Panc1 (cell line): ENCODE data around the gene OPHN1. TPM values are rescaled to one million over a fixed set of nuclear protein-coding genes. Genes with fewer than 3 reads are reported as not detected.

Experiments
- ATAC-seq: fragments of 200-7000 bp; cut with Tn5 transposase; 2 replicates; pipeline ENCODE4 v1.9.1; 2020; ENCODE audit warnings: mild to moderate bottlenecking, moderate library complexity
- BruUV-seq: library from RNA; stranded (reverse); fragments of 400-500 nt; replicated peaks from 2 replicates; lab custom pipeline; 2021; lab: Mats Ljungman, UMichigan
- CTCF ChIA-PET: fragments of 300-600 bp; sonication (Branson Sonifier 250); formaldehyde crosslinking; loops from one replicate; lab custom pipeline; 2022; ENCODE audit warnings: antibody characterized with exemption; lab: Charles Lee
- POLR2A ChIA-PET: fragments of 300-600 bp; sonication (Branson Sonifier 250); formaldehyde crosslinking; loops from one replicate; lab custom pipeline; 2022; ENCODE audit warnings: antibody characterized with exemption; lab: Charles Lee
- DNase-seq: peaks from one replicate; pipeline ENCODE4 v3.0.0-alpha.2; 2010; ENCODE audit warnings: low read depth, low spot score
- H3K27ac ChIP-seq: 2 replicates; pipeline ENCODE4 v1.5.1; 2011; ENCODE audit warnings: mild to moderate bottlenecking, low read length, inconsistent platforms
- H3K27me3 ChIP-seq: fragments of 200-500 bp; sonication (Bioruptor generic); 2 replicates; pipeline ENCODE4 v1.6.0; 2014; ENCODE audit warnings: low read length, inconsistent platforms; ENCODE audit not compliant: control insufficient read depth, insufficient read depth
- H3K36me3 ChIP-seq: fragments of 200-500 bp; sonication (Bioruptor generic); 2 replicates; pipeline ENCODE4 v1.5.1; 2014; ENCODE audit warnings: inconsistent platforms, mild to moderate bottlenecking, low read length, moderate library complexity; ENCODE audit not compliant: control insufficient read depth, insufficient read depth
- H3K4me1 ChIP-seq: 2 replicates; pipeline ENCODE4 v1.5.1; 2011; ENCODE audit warnings: inconsistent platforms, mild to moderate bottlenecking, low read length, moderate library complexity; ENCODE audit not compliant: control insufficient read depth, insufficient read depth
- H3K4me3 ChIP-seq, 2 experiments: 2 replicates each; pipeline ENCODE4 v1.5.1; 2011 to 2012; ENCODE audit warnings: low read depth in 2 of 2, low read length in 2 of 2, mild to moderate bottlenecking in 2 of 2, inconsistent platforms in 1 of 2, moderate library complexity in 1 of 2
- H3K9me3 ChIP-seq: fragments of 200-500 bp; sonication (Bioruptor generic); 2 replicates; pipeline ENCODE4 v1.5.1; 2014; ENCODE audit warnings: low read depth, mild to moderate bottlenecking, inconsistent platforms, low read length, moderate library complexity; ENCODE audit not compliant: control insufficient read depth, insufficient read depth
- POLR2AphosphoS5 ChIP-seq: IDR thresholded peaks from 2 replicates; pipeline ENCODE4 v1.6.1; 2012; ENCODE audit warnings: mild to moderate bottlenecking, low read depth, low read length, moderate library complexity
- SIN3A ChIP-seq: IDR thresholded peaks from 2 replicates; pipeline ENCODE4 v1.6.1; 2012; ENCODE audit warnings: low read depth, mild to moderate bottlenecking, low read length, moderate library complexity, borderline replicate concordance; ENCODE audit not compliant: insufficient read depth
- TCF7L2 ChIP-seq: IDR thresholded peaks from 2 replicates; pipeline ENCODE4 v1.6.1; 2011; ENCODE audit warnings: mild to moderate bottlenecking, low read depth, low read length, inconsistent platforms
- in situ Hi-C: cut with HindIII; loops from 2 replicates; pipeline ENCODE4 v1.10.0; 2016; ENCODE audit warnings: low sequenced_read_pairs, low pct_unique_long_range_greater_than_20kb
- intact Hi-C: fragments of 100-400 bp; cut with micrococcal nuclease; formaldehyde crosslinking; loops from one replicate; pipeline ENCODE4 v1.10.0; 2022; ENCODE audit not compliant: unreplicated experiment
- total RNA-seq: library from RNA; stranded (reverse); gene quantifications from one replicate; pipeline ENCODE4 v1.2.1, GENCODE V29; 2021; ENCODE audit not compliant: unreplicated experiment
- TF ChIP-seq, protein P1 (sequence below), 2 experiments: IDR thresholded peaks; 2 replicates each; pipeline ENCODE4 v1.6.1; 2011 to 2012; ENCODE audit warnings: low read depth in 2 of 2, control low read depth in 1 of 2, low read length in 1 of 2, mild to moderate bottlenecking in 1 of 2, moderate library complexity in 1 of 2; ENCODE audit not compliant: insufficient read depth in 1 of 2
- TF ChIP-seq, protein P2 (sequence below): fragments of 450-650 bp; IDR thresholded peaks from 2 replicates; pipeline ENCODE4 v1.5.1; 2017; ENCODE audit warnings: mild to moderate bottlenecking

The OPHN1 gene
- total RNA-seq, 1 experiment from 2014 or later = 8.8 TPM

DNA sequence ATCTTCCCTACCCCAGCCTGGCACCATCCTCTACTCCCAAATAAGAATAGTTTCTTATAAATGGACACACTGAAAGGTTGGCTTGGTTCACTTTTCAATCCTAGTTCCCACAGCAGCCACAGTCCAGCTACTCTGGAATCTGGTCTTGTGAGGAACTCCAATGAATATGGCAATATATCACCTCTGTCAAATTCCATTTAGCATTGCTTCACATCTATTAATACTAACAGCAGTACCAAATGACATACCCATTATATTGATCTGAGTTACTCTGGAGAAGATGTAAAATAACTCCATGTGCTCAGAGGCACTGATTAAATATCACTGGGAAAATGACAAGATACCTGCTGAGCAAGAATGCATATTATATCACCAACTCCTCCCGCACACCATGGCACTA, 8.6 kb downstream of the OPHN1 start:
- TF ChIP-seq POLR2AphosphoS5 (no peak), TCF7L2 (no peak), SIN3A (no peak)
- TF ChIP-seq, protein P1, sequence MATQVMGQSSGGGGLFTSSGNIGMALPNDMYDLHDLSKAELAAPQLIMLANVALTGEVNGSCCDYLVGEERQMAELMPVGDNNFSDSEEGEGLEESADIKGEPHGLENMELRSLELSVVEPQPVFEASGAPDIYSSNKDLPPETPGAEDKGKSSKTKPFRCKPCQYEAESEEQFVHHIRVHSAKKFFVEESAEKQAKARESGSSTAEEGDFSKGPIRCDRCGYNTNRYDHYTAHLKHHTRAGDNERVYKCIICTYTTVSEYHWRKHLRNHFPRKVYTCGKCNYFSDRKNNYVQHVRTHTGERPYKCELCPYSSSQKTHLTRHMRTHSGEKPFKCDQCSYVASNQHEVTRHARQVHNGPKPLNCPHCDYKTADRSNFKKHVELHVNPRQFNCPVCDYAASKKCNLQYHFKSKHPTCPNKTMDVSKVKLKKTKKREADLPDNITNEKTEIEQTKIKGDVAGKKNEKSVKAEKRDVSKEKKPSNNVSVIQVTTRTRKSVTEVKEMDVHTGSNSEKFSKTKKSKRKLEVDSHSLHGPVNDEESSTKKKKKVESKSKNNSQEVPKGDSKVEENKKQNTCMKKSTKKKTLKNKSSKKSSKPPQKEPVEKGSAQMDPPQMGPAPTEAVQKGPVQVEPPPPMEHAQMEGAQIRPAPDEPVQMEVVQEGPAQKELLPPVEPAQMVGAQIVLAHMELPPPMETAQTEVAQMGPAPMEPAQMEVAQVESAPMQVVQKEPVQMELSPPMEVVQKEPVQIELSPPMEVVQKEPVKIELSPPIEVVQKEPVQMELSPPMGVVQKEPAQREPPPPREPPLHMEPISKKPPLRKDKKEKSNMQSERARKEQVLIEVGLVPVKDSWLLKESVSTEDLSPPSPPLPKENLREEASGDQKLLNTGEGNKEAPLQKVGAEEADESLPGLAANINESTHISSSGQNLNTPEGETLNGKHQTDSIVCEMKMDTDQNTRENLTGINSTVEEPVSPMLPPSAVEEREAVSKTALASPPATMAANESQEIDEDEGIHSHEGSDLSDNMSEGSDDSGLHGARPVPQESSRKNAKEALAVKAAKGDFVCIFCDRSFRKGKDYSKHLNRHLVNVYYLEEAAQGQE (IDR thresholded peaks at IDR 0.05; ENCODE audit: insufficient read depth in 1 of 2, low read depth in 2 of 2, low read length in 1 of 2) = no peak
- TF ChIP-seq, protein P2, sequence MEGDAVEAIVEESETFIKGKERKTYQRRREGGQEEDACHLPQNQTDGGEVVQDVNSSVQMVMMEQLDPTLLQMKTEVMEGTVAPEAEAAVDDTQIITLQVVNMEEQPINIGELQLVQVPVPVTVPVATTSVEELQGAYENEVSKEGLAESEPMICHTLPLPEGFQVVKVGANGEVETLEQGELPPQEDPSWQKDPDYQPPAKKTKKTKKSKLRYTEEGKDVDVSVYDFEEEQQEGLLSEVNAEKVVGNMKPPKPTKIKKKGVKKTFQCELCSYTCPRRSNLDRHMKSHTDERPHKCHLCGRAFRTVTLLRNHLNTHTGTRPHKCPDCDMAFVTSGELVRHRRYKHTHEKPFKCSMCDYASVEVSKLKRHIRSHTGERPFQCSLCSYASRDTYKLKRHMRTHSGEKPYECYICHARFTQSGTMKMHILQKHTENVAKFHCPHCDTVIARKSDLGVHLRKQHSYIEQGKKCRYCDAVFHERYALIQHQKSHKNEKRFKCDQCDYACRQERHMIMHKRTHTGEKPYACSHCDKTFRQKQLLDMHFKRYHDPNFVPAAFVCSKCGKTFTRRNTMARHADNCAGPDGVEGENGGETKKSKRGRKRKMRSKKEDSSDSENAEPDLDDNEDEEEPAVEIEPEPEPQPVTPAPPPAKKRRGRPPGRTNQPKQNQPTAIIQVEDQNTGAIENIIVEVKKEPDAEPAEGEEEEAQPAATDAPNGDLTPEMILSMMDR = no peak
- DNase-seq (no peak), ATAC-seq (no peak)
- Histone ChIP-seq H3K4me3 (no peak overlapping the region), H3K4me1 (peaks cover 17% of the 10 kb centered on the region), H3K9me3 (no peaks in the 10 kb centered on the region), H3K27ac (no peak overlapping the region), H3K36me3 (no peaks in the 10 kb centered on the region), H3K27me3 (no peaks in the 10 kb centered on the region)
- in situ Hi-C loops = no loop called here
- ChIA-PET CTCF (no interaction called here), POLR2A (no interaction called here)
- BruUV-seq = no TSS peak
- intact Hi-C loops = no loop called here

DNA sequence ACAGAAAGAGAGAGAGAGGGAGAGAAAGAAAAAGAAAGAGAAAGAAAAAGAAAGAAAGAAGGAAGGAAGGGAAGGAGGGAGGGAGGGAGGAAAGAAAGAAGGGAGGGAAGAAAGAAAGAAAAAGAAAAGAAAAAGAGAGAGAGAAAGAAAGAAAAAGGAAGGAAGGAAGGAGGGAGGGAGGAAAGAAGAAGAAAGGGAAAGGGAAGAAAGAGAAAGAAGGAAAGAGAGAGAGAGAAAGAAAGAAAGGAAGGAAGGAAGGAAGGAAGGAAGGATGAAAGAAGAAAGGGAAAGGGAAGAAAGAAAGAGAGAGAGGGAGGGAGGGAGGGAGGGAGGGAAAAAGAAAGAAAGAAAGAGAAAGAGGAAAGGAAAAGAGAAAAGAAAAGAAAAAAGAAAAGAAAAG, 10.8 kb downstream of the OPHN1 start:
- BruUV-seq = no TSS peak
- no peak for ATAC-seq
- H3K36me3 ChIP-seq = no peaks in the 10 kb centered on the region
- DNase-seq = no peak
- no peaks in the 10 kb centered on the region for H3K27me3 ChIP-seq
- TF ChIP-seq POLR2AphosphoS5 (no peak), SIN3A (no peak), TCF7L2 (no peak)
- TF ChIP-seq, protein P1 (IDR thresholded peaks at IDR 0.05; ENCODE audit: insufficient read depth in 1 of 2, low read depth in 2 of 2, low read length in 1 of 2) = no peak
- TF ChIP-seq, protein P2 = no peak
- in situ Hi-C loops = no loop called here
- ChIA-PET CTCF (no interaction called here), POLR2A (interaction anchor here (0.6 kb wide), 1 partner anchor 63 kb away, joined by 3 read pairs; no protein-coding TSS in a partner anchor)
- intact Hi-C loops = no loop called here
- H3K9me3 ChIP-seq = no peaks in the 10 kb centered on the region
- no peak overlapping the region for H3K27ac ChIP-seq
- no peak overlapping the region for H3K4me3 ChIP-seq
- peaks cover 16% of the 10 kb centered on the region for H3K4me1 ChIP-seq
